ENCODE measurements around the gene DOCK6.

- TF ChIP-seq CTCF (IDR thresholded peaks at IDR 0.05) = no peak
- TF ChIP-seq POLR2A (IDR thresholded peaks at IDR 0.05) = no peak
These were observed 66.6 kb downstream of the DOCK6 start for GRCh38 chr19:11195681-11196080.
